ENCODE measurements around the gene AP1S3.

AP1S3 gene

GRCh38 chr2:223747392-223748042 lies 89.9 kb downstream of the AP1S3 start:
- TF ChIP-seq, protein P1, sequence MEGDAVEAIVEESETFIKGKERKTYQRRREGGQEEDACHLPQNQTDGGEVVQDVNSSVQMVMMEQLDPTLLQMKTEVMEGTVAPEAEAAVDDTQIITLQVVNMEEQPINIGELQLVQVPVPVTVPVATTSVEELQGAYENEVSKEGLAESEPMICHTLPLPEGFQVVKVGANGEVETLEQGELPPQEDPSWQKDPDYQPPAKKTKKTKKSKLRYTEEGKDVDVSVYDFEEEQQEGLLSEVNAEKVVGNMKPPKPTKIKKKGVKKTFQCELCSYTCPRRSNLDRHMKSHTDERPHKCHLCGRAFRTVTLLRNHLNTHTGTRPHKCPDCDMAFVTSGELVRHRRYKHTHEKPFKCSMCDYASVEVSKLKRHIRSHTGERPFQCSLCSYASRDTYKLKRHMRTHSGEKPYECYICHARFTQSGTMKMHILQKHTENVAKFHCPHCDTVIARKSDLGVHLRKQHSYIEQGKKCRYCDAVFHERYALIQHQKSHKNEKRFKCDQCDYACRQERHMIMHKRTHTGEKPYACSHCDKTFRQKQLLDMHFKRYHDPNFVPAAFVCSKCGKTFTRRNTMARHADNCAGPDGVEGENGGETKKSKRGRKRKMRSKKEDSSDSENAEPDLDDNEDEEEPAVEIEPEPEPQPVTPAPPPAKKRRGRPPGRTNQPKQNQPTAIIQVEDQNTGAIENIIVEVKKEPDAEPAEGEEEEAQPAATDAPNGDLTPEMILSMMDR (conservative IDR thresholded peaks at IDR 0.05; ENCODE audit: low read depth, low read length): no peak
- DNase-seq (ENCODE audit: low read depth): no peak

DNA sequence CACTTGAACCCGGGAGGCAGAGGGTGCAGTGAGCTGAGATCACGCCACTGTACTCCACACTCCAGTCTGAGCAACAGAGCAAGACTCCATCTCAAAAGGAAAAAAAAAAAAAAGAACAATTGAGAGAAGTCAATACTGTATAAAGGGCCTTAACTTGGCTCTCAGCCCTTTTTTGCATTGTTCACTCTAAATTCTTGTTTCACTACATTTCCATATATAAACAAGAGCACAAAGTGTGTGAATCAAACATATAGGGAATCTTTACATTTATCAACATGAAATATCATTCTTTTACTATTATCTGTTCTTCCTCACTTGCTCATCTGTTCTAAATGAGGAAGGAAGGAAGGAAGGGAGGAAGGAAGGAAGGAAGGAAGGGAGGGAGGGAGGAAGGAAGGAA lies 90.8 kb downstream of the AP1S3 start:
- TF ChIP-seq, protein P1 (conservative IDR thresholded peaks at IDR 0.05; ENCODE audit: low read depth, low read length): no peak
- DNase-seq (ENCODE audit: low read depth): no peak
- H3K4me3 ChIP-seq (ENCODE audit: low read depth, low read length): no peak overlapping the region

More at GRCh38 chr2:223747392-223748042, 89.9 kb downstream of the AP1S3 start:
- H3K4me3 ChIP-seq (ENCODE audit: low read depth, low read length): no peak overlapping the region

DNA sequence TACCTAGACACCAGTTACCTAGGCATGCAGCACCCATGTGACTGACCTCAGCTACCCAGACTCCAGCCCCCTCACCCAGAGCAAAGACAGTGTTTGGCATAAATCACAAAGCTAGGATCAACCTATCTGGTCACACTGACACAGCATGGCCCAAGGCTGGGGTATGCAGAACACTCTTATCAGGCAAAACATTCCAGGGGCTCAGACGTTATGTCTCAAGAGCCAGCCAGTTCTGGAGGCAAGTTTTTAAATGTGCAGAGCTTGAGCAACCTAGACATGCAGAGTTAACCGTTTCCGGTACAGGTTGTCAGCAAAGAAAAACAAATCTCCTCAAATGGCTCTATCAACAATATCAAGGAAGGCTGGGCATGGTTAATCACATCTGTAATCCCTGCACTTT lies 92.8 kb downstream of the AP1S3 start:
- TF ChIP-seq, protein P1 (conservative IDR thresholded peaks at IDR 0.05; ENCODE audit: low read depth, low read length): no peak
- peak; percentile 94 for DNase-seq (ENCODE audit: low read depth)
- H3K4me3 ChIP-seq (ENCODE audit: low read depth, low read length): no peak overlapping the region

DNA sequence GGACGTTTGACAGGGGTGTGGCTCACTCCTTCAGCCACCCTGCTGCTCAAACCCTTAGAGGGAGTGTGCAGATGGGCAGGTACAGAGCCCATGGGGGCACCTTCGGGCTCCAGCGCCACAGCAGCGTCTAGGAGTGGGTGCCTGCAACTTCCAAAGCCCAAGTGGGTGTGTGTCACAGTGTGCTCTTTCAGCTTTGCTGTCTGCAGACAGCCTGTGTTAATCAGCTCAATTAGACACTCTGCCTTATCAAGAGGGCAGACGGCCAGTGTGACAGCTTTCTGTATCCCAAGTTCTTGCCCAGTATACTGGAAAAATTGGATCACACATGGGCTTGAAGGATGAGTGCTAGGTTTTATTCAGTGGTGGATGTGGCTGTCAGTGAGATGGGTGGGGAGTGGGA lies 96.7 kb downstream of the AP1S3 start:
- TF ChIP-seq, protein P1 (conservative IDR thresholded peaks at IDR 0.05; ENCODE audit: low read depth, low read length): no peak
- DNase-seq (ENCODE audit: low read depth): no peak
- no peak overlapping the region for H3K4me3 ChIP-seq (ENCODE audit: low read depth, low read length)

- no peak for DNase-seq (ENCODE audit: low read depth)
- TF ChIP-seq, protein P1 (conservative IDR thresholded peaks at IDR 0.05; ENCODE audit: low read depth, low read length): no peak
- no peak overlapping the region for H3K4me3 ChIP-seq (ENCODE audit: low read depth, low read length)
These were observed 100.2 kb downstream of the AP1S3 start for GRCh38 chr2:223737207-223737606.

DNA sequence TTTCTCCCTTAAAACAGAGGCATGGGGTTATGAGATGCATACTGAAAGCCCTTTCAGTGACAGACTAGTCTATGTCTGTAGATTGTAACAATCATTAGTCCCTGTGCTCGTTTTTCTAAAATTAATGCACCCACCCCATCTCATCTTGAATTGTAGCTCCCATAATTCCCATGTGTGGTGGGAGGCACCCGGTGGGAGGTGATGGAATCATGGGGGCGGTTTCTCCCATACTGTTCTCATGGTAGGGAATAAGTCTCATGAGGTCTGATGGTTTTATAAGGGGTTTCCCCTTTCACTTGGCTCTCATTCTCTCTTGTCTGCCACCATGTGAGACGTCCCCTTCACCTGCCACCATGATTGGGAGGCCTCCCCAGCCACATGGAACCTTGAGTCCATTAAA lies 100.9 kb downstream of the AP1S3 start:
- H3K4me3 ChIP-seq (ENCODE audit: low read depth, low read length): no peak overlapping the region
- TF ChIP-seq, protein P1 (conservative IDR thresholded peaks at IDR 0.05; ENCODE audit: low read depth, low read length): no peak
- no peak for DNase-seq (ENCODE audit: low read depth)

DNA sequence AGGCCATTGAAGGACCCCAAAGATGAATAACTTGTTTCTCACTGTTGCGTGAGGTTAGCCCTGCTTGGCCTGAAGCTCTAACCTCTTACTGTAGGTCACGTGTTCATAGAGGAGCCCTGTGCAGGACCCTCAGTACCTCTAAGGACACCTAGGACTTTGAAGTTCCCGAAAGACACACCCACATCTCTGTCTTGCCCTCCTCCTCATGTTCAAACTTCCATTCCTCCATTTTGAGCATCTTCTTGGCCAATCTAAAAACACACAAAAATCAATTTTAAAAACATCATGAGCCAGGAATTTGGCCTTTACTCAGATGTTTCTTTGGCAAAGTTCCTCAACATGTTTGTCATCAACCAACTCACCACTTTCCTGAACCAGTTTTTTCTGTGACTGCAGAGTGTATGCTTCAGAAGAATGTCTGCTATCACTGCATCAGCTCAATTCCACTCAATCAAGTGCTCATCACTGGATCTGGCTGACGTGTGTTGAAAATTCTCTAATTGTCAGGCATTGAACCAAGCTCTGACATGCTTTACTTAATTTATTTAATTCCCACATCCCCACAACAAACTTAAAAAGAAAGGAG lies 101.6 kb downstream of the AP1S3 start:
- no peak overlapping the region for H3K4me3 ChIP-seq (ENCODE audit: low read depth, low read length)
- peak; percentile 97 for DNase-seq (ENCODE audit: low read depth)
- TF ChIP-seq, protein P1 (conservative IDR thresholded peaks at IDR 0.05; ENCODE audit: low read depth, low read length): no peak
